ENCODE results near the gene NOS1. TPM values are rescaled to one million over a fixed set of nuclear protein-coding genes. Genes with fewer than 3 reads are reported as not detected.
"Not testable (repeated sequence)": the region's sequence is repeated elsewhere in the genome, so short reads cannot be mapped to it uniquely, and the experiment has no call there.

Gene NOS1
- total RNA-seq, 1 donor from 2014 or later = not detected

DNA sequence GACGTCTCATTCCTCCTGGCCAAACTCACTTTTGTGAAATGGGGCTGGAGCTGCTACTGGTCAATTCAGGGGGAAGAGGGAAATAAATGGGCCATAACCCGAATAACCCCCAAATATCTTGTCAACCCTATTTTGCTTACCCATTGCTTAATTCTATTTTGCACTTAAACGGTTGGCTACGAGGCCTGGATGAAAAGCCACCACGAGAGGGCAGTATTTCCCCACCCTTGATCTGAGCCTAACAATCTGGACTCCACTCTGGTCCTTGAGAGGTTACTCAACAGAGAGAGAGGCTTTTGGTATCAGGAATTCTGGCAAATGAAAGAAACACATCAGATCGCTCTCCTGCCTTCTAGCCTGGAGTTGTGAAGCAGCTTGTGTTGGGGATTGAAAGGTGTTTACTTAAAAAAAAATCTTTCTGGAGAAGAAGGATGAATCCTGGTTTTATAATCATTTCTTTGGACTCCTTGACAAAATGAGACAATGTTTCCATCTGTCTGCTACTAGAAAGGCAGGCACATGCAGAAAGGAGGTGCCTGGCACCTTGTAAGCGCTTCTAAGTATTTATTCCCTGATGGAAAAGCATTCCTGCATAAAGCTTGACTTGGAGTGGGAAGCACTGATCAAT lies 148.7 kb downstream of the NOS1 start:
- intact Hi-C loops (cut with micrococcal nuclease) = loop anchor here (1.0 to 10.0 kb wide), 3 partner anchors 625 to 762 kb away; no protein-coding TSS in a partner anchor

DNA sequence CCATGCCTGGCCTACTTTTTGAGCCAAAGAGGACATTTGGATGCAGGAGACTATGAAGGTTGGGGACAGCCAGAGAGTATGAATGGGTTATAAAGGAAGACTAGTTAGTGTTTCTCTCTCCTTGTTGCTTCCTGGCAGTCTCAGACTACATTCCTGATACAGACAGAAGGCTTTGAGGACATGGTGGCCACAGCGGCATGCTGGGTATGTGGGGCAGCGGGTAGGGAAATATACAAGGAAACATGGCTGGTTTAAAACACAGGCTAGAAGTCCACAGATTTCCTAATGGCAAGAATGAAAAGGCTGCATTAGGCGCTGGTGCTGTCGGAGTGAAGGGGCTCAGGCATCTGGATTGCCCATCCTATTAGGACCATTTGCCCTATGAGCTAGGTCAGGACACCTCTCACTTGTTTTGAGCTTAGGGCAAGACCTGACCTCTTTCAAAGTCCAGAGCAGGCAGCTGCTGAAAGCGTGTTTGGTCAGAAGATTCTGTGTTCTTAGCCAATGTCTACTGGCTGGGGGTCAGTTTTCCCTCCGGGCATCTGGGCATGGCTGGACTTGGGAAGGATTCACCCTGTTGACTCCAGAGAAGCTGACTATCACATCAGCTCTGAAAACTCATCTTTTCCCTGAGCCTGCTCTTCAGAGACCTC lies 151.0 kb downstream of the NOS1 start:
- intact Hi-C loops (cut with micrococcal nuclease) = loop anchor here (5.0 to 10.0 kb wide), 2 partner anchors 642 to 764 kb away; no protein-coding TSS in a partner anchor

DNA sequence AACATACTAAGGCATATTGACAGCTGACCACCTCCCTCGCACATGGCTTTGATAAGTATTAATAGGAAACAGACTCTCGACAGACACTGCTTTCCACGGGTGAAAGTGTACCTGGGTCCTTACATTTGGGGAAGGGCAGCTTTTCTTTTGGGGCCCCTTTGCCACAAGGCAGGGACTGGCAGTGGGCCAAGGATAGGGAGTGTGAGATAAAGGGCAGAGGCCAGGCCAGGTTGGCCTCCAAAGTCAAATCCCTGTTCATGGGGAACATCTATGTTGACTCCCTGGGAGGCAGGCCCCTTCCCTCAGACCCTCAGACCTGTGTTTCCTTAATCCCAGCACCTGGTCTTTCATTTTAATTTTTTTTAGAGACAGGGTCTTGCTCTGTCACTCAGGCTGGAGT lies 151.8 kb downstream of the NOS1 start:
- intact Hi-C loops (cut with micrococcal nuclease) = loop anchor here (5.0 to 10.0 kb wide), 3 partner anchors 643 to 1332 kb away; no protein-coding TSS in a partner anchor

DNA sequence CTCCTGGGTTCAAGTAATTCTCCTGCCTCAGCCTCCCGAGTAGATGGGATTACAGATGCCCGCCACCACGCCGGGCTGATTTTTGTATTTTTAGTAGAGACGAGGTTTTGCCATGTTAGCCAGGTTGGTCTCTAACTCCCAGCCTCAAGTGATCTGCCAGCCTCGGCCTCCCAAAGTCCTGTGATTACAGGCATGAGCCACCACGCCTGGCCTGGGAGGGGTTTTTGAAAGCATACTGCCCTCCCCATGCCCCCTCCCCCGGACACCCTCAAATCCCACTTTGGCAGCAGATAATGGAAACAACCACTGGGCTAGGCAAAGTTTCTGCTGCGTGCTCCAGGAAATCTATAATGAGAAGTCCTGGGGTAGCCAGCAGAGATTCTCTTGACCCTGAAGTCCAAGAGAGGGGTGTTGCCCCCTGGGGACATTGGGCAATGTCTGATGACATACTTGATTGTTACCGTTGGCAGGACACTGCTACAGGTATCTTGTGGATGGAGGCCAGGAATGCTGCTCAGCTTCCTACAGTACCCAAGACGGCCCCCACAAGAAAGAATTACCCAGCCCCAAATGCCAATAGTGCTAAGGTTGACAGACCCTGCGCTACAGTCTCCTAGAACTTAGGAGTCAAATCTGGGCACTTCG lies 152.5 kb downstream of the NOS1 start:
- intact Hi-C loops (cut with micrococcal nuclease) = loop anchor here (5.0 kb wide), 1 partner anchor 1332 kb away; no protein-coding TSS in a partner anchor

DNA sequence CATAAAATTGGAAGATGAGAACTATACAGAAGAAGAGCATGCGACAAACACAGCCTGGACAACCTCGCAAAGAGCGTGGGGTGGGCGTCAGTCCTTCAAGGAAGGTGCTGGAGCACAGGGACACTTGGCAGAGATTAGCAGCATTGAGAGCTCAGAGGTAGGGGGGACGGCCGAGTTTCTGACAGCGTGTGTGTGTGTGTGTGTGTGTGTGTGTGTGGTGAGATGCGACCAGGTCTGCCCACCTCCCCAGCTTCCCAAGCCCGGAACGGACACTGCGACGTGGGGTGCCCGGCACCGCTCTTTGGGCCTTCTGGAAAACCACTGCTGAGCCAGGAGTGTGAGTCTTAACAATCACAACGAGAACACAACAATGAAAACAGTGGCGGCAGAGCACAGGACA lies 153.2 kb downstream of the NOS1 start:
- intact Hi-C loops (cut with micrococcal nuclease) = loop anchor here (5.0 kb wide), 1 partner anchor 1331 kb away; no protein-coding TSS in a partner anchor

DNA sequence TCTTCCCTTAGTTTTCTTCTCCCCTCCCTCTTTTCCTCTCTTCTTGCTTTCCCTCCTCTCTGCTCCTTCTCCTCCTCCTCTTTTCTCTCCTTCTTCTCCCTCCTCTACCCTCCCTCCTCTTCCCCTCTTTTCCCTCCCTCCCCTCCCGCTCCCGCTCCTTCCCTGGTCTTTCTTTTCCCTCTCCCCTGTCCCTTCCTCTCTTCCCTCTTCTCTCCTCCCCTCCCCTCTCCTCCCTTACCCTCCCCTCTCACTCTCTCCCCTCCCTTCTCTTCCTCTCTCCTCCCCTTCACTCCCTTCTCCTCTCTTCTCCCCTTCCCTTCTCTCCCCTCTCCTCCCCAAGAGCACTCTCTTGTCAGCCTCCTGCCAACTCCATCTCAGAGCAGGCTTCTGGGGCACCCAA lies 153.8 kb downstream of the NOS1 start:
- intact Hi-C loops (cut with micrococcal nuclease) = loop anchor here (5.0 kb wide), 1 partner anchor 1330 kb away; no protein-coding TSS in a partner anchor

DNA sequence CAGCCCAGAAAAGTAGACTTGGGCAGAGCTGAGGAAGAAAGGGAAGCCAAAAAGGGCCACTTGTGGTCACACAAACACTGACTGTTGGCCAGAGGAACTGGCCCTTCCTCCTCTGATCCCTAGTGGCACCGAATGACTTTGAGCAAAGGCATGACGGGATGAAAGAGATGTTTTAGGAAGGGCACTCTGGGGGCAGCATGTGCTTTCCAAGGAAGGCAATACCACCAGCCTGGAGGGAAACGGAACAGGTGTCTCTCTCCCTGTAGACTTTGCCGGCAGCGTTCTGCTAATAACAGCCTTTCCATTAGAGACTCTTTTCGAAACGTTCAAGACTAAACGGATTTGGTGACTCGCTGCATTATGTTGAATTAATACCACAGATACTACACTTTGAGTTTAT lies 158.9 kb downstream of the NOS1 start:
- intact Hi-C loops (cut with micrococcal nuclease) = no loop called here

DNA sequence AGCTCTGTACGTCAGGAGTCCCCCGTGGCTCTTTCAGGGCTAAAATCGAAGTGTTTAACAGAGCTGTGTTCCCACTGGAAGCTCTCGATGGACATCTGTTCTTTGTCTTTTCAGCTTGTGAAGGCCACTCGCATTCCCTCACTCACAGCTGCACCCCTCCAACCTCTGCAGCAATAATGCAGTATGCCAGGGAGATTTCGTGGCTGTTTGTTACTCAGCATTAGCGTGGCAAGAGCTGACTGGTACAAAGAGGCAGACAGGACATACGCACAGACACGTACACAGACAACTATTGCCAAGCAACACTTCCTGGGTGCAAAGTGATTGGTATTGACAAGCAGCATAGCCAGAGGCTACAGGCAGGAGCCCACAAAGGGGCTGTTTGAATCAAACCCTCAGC lies 159.4 kb downstream of the NOS1 start:
- intact Hi-C loops (cut with micrococcal nuclease) = no loop called here

DNA sequence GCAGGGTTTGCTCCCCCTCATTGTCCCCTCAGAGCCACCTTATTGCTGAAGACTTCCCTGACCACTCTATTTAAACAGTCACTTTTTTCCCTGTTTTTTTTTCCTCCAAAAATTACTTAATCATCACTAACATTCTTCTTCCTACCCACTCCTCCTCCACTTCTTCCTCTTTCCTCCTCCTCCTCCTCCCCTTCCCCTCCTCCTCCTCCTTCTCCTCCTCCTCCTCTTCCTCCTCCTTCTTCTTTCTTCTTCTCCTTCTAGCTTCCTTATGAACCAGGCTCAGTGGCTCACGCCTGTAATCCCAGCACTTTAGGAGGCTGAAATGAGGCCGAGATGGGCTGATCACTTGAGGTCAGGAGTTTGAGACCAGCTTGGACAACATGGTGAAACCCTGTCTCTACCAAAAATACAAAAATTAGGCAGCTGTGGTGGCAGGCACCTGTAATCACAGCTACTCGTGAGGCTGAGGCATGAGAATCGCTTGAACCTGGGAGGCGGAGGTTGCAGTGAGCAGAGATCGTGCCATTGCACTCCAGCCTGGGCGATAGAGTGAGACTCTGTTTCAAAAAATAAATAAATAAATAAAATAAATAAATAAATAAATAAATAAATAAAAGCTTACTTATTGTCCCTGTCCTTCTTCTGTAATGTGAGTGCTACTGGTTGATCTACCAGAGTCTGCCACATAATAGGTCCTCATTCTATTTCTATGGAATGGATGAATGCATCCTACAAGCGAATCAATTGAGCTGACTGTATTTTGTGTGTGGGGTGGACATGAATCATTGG lies 161.3 kb downstream of the NOS1 start:
- intact Hi-C loops (cut with micrococcal nuclease) = not testable (repeated sequence)

DNA sequence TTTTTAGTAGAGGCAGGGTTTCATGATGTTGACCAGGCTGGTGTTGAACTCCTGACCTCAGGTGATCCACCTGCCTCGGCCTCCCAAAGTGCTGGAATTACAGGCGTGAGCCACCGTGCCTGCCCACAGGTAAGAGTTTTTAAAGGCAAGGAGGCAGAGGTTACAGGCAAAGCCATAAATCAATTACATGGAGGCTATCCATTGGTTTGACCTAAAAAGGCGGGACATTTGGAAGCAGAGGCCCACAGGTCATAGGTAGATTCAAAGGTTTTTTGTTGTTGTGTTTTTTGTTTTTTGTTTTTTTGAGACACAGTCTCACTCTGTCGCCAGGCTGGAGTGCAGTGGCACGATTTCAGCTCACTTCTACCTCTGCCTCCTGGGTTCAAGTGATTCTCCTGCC lies 165.1 kb downstream of the NOS1 start:
- intact Hi-C loops (cut with micrococcal nuclease) = not testable (repeated sequence)

DNA sequence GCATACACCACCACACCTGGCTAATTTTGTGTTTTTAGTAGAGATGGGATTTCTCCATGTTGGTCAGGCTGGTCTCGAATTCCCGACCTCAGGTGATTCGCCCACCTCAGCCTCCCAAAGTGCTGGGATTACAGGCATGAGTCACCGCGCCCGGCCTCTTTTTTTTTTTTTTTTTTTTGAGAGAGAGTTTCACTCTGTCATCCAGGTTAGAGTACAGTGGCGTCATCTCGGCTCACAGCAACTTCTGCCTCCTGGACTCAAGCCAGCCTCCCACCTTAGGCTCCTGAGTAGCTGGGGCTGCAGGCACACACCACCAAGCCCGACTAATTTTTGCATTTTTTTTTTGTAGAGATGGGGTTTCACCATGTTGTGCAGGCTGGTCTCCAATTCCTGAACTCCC lies 166.4 kb downstream of the NOS1 start:
- intact Hi-C loops (cut with micrococcal nuclease) = not testable (repeated sequence)

DNA sequence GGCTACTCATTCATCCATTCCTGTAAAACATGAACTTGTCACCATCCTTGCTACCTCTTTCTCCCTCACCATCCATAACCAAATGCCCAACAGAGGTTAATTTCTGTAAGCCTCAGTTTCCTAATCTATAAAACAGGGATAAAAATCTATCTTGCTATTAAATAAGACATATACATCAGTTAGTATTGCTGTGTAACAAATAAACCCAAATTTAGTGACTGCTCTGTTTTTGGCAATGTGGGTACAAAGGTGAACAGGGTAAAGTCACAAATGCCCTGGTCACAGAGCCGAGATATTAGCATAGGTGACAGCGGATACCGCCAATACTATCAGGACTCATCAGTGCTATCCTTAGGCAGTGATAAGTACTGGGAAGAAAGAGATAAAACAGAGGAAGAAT lies 167.5 kb downstream of the NOS1 start:
- intact Hi-C loops (cut with micrococcal nuclease) = loop anchor here (5.0 kb wide), 2 partner anchors 823 to 917 kb away; partner anchors contain the start of genes MED13L and RFC5

DNA sequence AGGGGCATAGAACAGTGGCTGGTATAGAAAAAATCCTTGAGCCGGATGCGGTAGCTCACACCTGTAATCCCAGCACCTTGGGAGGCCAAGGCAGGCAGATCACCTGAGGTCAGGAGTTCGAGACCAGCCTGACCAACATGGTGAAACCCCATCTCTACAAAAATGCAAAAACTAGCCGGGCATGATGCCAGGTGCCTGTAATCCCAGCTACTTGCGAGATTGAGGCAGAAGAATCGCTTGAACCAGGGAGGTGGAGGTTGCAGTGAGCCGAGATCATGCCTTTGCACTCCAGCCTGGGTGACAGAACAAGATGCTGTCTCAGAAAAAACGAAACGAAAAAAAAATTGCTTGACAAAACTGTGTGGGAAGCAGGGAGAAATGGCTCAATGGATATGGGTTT lies 168.8 kb downstream of the NOS1 start:
- intact Hi-C loops (cut with micrococcal nuclease) = loop anchor here (5.0 kb wide), 2 partner anchors 825 to 915 kb away; partner anchors contain the start of genes MED13L and RFC5

DNA sequence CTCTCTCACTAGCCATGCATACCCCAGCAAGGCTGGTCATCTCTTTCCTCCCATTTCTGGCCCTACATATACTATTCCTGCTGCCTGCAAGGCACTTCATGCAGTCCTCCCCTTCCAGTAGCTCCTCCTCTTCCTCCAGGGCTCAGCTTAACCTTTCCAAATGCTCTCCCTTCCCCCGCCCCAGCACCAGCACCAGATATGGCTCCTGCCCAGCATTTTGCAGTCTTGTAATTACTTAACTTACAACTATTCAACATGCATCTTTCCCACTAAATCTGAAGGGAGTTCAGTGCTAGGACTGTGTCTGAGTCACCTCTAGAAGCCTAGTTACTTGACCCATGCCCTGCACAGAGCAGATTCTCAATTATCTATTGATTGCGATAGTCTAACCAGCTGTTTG lies 169.4 kb downstream of the NOS1 start:
- intact Hi-C loops (cut with micrococcal nuclease) = loop anchor here (5.0 kb wide), 2 partner anchors 825 to 915 kb away; partner anchors contain the start of genes MED13L and RFC5

DNA sequence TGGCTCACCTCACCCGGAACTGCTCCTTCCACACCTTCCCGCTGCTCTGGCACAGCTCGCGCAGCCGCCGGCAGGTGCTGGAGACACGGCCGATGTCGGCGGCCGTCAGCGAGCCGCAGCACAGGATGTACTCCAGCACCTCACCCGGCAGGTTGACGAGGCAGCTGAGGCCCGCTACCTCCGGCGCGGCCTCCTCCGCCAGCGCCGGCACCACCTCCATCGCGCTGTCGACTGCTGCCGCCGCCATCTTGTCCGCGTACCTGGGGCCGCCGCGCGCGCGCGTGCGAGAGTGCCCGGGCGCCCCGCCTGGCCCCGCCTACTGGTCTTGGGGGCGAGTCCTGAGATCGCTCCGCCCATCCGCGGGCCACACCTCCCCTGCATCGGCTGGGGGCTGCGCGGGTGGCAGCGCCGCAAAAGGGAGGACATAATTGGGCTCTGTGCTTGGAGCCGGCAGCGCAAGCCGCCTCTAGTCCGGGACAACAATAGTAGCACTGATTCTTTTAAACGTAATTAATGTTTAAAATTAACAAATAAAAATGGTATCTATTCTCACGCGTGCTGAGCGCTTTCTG lies 171.1 kb downstream of the NOS1 start, which contains the start of gene FBXO21:
TSS of gene FBXO21 (minus strand) at position 261 of the 572 bp plus-strand sequence. CDS start at position 247, 14 bp downstream.
- intact Hi-C loops (cut with micrococcal nuclease) = loop anchor here (1.0 to 5.0 kb wide), 6 partner anchors 35 to 1183 kb away; partner anchors contain the start of genes FBXW8, MED13L and RFC5

DNA sequence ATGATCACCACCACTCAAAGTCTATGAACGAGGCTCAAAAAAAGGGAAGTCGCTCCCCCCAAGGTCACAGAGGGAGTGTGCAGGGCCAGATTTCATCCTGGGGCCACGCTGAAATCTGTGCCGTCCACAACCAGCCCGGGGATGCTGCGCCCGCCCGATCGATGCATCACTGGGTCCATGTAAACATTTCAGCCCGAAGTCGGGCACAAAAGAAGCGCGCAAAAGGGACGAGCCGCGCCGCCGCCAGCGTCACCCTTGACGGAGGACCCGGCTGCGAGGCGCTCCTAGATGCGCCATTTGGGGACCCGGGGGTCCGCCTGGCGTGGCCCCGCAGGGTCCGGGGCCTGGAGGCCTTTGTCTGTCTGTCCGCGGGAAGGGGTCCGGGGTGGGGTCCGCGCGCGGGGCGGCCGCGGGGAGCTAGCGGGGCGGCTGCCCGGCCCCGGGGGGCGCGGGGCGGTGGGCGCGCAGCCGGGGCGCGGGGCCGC lies 171.7 kb downstream of the NOS1 start:
- intact Hi-C loops (cut with micrococcal nuclease) = loop anchor here (1.0 to 5.0 kb wide), 7 partner anchors 34 to 1184 kb away; partner anchors contain the start of genes FBXW8, MED13L, RFC5 and RNFT2

DNA sequence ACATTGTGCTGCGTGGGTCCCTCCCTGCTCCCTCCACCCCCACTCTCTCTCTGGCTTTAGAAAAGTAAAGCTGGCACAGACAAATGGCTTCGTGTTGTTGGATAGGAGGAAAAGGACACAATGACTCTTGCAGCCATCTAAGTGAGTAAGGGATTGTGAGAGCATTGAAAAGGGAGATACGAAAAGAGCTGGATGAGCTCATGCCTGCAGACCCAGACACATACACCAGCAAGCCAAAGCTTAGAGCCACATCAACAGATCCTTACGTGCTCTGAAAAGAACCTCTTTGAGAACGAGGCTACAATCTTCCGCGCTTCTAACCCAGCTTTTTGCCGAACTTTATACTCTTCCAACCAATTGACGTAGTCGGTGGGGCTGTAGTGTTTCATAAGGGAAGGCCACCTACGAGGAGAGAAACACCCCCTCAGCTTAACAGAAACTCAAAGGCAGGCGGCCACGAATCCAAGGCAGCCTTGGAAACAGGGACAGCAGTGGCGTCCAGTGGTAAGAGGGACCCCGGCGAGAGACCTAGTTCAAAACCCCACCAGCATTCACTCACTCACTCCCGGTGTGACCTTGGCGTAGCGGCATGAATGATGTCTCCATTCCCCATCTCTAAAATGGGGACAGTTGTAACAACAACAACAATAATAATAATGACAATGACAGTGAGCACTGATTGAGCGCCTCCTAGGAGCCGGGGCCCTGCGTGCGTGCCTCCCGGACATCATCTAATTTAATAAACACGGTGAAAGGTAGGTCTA lies 172.3 kb downstream of the NOS1 start:
- intact Hi-C loops (cut with micrococcal nuclease) = loop anchor here (1.0 kb wide), 1 partner anchor 451 kb away; the partner anchor contains the start of genes RNFT2 and SPRING1

DNA sequence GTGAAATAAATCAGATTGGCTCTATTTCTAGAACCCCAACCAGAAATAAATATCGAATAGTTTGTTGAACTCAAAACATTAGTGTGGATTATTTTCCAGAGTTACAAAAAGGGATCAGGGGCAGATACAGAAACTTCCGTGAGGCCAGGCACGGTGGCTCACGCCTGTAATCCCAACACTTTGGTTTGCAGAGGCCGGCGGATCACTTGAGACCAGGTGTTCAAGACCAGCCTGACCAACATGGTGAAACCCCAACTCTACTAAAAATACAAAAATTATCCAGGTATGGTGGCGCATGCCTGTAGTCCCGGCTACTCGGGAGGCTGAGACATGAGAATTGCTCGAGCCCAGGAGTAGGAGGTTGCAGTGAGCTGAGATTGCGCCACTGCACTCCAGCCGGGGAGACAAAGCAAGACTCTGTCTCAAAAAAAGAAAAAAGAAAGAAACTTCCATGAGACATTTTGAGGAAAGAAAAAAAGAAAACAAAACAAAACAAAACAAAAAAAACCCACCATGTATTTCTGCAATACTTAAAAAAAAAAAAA lies 173.2 kb downstream of the NOS1 start:
- intact Hi-C loops (cut with micrococcal nuclease) = no loop called here

DNA sequence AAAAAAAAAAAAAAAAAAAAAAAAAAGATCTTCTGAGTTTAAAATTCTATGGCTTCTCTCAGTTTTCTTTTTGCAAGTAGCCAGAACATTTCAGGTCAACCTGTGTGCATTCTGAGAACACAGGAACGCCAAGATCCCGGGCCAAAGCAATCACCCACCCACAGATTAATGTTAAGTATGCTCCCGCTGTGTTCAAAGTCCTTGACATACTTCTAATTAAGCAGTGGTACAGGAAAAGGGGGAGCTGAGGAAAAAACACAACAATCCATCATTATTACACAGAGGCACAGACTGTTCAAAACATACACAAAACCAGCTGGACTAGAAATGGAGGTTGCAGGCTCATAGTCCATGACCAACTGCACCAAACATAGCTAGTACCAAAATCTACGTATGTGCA lies 174.0 kb downstream of the NOS1 start:
- intact Hi-C loops (cut with micrococcal nuclease) = no loop called here
